Dedifferentiated amniotic fluid mesenchymal stem cell (primary cell): ENCODE measurements around the gene APOC3.

Source experiments
- DNase-seq: peaks from one replicate; pipeline ENCODE4 v3.0.0-alpha.2; 2016; ENCODE audit errors: extremely low spot score

The APOC3 gene

DNA sequence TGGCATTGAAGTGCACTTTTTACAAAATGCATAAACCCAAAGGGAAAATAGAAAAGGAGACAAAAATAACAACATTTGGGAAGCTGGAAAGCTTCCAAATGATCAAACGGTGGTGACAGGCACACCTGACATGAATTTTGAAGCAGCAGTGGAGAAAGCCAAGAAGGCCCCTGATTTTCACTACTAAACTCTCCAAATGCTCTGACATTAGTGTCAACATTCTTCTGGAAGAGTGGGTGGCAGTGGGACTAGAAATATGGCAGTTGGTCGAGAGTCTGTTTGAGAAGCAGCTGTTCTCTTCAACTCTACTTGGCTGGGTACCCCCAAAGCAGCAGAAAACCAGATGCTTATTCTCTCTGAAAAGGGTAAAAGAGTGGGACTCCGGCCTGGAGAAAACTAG lies 25.7 kb upstream of the APOC3 start:
- no peak for DNase-seq

DNA sequence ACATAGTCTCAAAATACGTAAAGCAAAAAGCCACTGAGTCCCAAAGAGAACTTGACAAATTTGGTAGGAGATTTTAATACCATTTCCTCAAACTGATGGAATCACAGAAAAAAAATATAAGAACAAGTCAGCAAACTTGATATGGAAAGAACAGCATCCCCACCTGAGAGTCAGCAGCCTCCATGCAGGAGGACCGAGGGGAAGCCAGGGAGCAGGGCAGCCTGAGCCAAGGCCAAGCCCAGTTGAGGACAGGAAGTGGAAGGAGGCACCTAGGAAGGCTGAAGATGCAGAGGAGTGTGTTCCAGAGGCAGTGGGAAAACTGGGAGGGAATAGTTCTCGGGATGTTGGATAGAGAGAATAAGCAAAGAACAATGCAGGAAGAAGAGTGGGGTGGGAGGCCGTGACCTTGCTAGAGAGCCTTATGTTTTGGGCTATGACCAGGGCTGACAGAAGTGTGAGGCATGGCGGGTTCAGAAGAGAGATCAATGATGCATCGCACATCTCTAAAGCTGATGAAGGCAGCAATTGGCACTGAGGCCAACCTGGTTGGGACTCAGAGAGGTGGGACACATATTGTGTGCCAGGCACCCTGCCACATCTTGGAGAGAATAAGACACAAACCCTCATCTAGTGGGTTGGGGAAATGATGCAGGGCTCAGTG lies 22.0 kb upstream of the APOC3 start:
- DNase-seq: no peak

DNA sequence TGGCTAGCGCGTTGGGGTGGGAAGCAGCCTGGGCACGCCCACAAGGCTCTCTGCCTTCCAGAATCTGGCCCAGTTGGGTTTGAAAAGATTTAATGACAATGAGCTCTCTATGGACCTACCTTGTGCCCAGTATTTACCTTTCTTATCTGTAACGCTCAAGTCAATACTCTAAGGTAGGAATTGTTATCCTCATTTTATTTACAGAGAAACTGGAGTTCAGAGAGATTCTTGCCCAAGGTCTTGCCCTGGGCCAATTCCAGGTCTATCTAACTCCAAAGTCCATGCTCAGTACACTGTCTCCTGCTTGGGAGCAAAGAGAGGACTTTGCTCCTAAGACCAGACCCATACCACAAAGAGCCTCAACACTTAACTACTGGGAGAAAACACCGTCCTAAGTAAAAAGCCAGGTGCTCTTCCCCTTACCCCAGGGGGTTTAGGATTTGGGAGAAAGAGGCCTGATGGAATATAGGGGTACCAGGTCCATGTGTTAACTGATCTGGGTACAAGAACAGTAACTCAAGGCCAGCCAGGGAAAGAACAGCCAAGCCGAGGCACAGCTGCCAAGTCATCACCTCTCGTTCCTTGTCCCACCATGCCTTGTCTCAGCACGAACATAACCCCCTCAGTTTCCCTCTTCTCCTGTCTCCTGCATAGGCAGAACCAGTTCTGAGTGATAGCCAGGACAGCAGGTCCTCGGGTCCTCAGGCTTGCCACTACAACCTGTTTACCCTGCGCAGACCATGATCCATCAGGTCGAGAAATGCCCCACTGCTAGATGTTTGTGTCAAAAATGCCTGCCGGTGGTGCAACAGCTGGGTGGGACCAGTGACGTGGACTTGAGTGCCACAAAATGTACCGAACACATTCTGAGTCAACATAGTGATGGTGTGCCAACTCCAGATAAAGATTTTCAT lies 21.2 kb upstream of the APOC3 start:
- DNase-seq: no peak

DNA sequence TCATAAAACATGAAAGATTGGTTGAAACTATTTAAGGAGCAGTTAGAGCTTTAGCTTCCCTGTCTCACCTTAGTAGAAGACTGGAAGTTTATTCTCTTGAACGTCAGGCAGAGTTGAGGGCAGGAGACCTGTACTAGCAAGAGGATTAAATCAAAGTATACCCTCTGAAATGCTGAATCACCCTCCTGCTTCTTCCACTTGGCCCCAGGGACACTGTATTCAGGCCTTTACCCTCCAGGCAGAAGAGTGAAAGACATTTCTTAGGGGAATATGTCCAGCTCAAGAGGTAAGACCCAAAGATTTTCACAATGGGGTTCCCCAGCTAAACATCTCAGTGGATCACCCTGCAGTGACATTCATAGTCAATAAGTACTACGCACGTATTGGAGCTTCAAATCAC lies 18.5 kb upstream of the APOC3 start:
- no peak for DNase-seq

DNA sequence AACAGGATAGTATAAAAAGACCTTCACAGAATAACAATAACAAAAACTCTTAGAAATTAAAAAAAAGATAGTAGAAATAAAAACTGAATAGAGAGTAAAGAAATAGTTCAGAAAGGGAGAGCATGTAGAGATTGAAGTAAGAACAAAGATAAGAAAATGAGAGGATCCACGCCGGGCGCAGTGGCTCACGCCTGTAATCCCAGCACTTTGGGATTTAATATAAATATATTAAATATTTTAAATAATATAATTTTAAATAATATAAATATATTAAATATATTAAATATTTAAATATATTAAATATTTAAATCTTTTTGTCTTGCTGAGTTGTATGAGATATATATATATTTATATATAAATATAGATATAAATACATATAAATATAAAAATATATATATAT lies 17.6 kb upstream of the APOC3 start:
- DNase-seq: no peak

DNA sequence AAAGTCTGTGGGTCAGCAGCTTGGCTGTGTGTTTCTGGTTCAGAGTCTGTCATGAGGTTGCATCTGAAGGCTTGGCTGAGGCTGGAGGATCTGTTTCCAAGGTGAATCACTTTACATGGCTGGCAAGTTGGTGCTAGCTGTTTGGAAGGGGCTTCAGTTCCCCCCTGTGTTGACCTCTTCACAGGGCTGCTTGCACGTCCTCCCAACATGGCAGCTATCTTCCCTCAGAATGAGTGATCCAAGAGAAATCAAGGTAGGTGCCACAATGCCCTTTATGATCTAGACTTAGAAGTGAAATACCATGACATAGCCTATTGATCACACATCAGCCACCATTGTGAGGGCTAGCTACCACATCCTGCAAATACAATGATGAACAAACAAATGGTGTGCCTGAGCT lies 16.5 kb upstream of the APOC3 start:
- no peak for DNase-seq

DNA sequence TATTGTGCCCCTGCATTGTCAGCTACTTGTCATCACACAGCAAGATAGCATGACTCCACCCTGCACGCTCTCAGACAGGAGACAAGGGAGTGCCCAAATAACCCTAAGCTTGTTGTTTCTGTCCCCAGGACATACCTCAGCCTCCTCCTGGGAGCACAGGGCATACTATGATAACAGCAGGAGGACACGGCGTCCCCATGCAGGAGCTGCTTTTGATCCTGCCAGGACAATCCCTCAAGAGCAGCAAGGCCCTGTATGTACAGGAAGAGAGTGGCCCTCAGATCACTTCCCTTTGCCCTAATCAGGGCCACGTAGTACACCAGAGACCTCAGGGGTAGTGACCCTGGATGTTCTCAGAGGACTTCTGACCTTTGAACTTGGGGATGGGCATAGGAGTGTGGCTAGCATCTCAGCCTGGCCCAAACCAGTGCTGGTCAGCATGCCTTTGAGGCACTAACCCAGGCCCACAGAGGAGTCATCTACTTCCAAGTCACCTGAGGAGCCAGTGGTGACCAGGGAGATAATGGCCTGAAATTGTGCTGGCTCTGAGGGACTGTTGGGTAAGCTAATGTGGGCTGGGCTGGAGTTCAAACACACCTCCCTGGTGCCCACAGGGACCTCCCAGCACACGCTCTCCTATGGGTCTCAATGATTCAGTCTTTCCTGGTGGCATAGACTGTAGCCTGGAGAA lies 15.8 kb upstream of the APOC3 start:
- DNase-seq: no peak

DNA sequence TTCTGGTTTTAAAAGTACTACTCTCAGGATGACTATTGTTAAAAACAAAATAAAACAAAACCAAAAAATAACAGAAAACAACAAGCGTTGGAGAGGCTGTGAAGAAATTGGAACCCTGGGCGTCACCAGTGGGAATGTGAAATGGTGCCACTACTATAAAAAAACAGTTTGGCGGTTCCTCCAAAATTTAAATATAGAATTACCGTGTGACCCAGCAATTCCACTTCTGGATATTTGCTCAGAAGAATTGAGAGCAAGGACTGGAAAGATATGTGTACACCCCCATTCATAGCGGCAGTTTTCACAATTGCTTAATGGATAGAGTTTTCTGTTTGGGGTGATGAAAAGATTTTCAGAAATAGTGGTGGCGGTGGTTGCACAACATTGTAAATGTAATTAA lies 15.2 kb upstream of the APOC3 start:
- no peak for DNase-seq

DNA sequence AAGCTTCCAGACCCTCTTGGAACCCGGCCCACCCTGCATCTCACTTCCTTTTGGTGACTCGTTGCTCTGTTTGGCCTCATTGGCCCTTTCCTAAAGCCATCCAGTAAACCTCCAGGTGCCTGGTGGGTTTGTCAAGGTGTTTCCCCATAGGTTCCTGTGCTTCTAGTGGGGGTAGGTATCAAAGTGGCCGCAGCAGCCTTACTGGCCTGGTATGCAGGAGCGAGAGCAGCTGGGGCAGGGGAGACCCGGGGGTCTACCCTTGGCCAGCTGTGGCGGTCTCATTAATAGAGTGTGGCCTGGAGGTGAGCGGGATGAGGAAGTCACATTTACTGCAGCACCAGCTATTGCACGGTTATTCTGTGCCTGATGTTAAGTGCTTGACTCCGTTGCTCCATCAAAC lies 10.7 kb upstream of the APOC3 start:
- DNase-seq: no peak

DNA sequence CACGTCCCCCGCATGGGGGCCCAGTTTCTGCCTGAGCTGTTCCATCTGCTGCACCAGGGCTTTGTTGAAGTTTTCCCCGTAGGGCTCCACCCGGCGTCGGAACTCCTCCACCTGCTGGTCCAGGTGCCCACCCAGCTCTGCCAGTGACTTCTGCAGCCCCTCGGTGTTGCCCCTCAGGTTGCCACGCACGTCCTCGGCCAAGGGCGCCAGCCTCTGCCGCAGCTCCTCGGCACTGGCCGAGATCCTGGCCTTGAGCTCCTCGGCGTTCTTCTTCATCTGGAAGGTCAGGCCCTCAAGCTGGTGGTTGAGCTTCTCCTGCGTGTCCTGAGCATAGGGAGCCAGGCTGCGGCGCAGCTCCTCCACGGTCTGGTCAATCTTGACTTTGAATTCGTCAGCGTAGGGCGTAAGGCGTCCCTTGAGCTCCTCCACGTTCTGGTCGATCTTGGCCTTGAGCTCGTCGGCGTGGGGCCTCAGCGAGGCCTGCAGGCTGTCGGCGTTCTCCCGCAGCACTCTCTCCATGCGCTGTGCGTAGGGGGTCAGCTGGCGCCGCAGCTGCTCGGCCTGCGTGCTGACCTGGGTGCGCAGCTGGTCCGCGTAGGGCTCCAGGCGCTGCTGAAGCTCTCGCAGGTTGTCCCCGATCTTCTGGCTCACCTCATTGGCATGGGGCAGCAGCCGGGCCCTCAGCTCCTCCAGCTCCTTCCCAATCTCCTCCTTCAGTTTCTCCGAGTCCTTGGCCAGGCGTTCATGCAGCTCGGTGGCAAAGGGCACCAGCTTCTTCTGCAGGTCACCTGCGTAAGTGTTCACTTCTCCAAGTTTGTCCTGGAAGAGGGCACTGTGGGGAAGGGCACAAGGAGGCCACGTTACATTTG lies 8.4 kb upstream of the APOC3 start:
- DNase-seq: no peak

DNA sequence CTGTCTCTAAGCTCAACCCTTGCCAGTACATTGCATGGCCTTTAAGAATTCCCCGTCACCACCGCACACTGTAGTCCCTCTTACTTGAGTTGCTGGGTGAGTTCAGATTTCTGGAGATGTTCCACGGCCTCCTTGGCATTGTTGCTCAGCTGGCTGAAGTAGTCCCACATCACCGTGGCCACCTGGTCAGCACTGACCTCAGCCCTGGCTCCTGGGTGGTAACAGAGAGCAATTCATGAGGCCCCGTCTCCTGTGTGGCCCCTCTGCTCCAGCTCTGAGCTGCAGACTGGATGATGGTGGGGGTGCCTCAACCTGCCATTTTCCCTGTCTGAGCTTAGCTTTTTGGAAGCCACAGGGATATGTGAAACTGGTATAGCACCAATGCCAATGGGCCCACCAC lies 7.1 kb upstream of the APOC3 start:
- no peak for DNase-seq

DNA sequence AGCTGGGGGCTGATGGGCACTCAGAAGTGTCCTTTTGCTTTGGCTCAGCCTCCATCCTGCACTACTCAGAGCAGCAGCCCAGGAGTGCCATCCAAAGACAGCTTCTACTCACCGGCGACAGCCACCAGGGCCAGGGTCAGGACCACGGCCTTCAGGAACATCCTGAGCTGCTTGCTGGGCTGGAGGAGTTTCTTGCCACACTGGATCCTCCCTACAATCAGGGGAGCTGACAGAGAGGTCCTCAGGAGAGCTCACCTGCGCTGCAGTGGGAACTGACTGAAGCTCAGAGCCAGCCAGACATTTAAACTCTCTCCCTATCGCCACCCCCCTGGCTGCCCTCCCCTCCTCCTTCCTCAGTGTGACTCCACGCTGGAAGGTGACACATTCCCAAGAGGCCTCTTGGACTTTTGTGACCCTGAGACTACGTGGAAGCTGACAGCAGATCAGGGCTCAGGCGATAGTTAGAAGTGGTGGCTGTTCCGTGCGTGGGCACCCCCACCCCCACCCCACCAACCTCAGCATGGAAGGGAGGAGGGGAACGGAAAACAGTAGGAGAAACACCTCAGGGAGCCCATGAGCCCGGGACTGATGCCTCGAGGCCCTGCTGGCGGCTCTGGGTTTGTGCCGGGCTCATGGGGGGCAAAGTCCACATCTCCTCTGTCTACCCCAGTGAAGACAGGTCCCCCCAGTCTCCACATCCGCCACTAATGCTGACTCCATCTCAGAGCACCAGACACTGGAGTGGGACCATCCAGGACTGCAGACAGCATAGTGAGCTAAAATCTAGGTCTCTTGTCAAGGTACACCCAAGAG lies 6.5 kb upstream of the APOC3 start, which contains the start of gene APOA4:
APOA4 (minus strand) TSS at position 274 of the 813 bp plus-strand sequence; CDS start at position 161, 113 bp downstream.
- no peak for DNase-seq

DNA sequence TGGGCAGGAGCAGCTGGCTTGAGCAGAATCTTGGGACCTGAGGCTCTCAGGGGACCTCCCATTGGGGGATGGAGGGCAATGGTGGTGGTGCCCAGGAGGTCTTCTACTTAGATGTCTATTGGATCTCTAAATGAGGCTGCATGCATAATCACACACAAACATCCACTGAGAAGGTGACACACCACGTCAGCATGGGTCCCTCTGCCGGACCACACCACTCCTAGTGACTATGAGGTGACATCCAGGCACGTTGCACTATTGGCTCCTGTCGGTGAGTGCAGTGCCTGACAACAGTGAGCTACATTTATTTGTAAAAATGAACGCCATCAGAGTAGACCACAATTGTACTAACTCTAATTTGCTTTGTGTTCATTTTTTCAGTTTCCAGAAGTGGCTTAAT lies 4.3 kb upstream of the APOC3 start:
- no peak for DNase-seq

DNA sequence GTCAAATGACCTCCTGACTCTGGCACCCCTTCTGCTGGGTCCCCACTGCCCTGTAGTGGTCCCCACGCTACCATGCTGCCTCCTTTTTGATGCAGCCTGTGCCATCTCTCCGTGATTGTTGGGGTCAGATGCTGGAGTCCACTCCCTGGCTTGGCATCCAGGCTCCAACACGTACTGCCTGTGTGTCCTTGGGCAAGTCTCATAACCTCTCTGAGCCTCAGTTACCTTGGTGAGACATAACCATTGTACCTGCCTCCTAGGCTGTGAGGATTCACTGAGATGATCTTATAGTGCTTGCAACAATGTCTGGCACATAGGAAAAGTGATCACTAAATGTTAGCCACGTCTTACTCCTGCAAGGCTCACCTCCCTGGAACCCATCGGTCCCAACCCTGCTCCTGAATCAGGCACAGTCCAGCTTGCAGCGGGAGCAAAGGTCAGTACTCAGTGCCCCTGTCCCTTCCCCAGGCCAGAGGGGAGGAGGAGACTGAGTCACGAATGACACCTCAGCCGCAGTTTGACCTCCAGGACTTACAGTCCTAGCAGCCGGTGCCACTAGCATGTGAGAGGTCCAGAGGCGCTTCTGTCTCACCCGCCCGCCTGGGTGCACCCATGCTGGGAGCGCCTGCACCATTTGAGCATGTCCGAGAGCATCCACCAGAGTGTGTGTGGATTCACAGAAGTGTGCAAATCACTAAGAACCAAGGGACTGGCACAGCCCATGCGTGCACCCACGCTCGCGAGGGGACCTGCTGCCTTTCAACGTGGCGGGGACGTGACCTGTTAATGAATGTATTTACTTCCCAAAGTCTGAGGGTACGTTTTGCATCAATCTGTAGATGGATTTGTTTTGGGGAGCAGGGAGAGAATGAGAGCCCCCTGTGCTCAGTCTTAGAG lies 3.6 kb upstream of the APOC3 start:
- DNase-seq: no peak

DNA sequence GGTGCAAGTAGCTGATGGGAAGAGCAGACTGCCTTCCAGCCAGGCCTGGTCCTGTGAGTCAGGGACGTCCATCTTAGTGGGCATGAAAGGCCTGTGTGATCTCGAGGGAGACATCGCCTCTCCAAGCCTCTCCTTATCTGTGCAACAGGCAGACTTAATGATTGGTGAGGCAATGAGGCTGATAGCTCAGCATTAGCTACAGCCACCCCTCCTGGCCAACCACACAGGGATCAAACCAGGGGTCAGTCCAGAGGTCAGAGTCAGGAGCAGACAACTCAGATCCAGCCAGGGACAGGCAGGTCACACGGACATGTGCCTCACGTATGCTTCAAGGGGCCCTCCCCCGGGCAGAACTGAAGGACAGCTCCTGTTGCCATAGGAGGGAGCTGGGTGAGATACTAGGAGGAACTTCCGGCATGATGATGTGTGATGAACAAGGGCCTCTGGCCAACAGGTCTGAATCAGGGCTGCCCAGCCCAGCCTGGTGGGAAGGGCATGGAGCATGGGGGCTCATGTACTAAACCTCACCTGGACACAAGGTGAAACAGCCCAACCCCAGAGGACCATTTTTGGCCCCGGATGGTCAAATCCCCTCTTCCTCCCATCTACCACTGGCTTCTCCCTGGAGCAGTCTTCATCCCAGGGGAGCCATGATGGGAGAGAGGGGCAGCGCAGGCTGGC lies 2.8 kb upstream of the APOC3 start:
- no peak for DNase-seq

DNA sequence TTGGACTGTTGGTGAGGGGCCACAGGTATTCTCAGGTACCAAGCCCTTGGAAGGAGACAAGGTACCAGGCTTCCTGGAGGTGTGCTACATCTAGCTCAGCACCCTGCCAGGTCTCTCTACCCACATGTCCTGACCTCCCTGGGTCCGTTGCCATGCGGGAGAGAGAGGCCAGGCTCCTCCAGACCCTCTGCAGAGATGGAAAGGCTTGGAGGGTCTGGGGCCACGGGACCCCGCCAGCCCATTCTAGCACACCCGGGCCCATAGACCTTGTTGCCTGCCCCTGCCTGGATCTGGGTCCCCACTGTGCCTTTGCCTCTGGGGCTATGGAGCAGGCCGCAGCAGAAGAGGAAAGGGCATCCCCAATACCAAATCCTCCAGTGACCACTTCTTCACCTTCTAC lies 2.2 kb upstream of the APOC3 start:
- no peak for DNase-seq

DNA sequence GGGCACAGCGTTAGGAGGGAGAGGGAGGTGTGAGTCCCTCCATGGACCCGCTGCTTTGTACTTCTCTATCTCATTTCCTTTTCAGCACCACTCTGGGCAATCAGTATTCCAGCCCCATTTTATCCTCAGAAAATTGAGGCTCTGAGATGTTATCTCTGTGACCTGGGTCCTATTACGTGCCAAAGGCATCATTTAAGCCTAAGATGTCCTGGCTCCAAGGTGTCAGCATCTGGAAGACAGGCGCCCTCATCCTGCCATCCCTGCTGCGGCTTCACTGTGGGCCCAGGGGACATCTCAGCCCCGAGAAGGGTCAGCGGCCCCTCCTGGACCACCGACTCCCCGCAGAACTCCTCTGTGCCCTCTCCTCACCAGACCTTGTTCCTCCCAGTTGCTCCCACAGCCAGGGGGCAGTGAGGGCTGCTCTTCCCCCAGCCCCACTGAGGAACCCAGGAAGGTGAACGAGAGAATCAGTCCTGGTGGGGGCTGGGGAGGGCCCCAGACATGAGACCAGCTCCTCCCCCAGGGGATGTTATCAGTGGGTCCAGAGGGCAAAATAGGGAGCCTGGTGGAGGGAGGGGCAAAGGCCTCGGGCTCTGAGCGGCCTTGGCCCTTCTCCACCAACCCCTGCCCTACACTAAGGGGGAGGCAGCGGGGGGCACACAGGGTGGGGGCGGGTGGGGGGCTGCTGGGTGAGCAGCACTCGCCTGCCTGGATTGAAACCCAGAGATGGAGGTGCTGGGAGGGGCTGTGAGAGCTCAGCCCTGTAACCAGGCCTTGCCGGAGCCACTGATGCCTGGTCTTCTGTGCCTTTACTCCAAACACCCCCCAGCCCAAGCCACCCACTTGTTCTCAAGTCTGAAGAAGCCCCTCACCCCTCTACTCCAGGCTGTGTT lies 829 bp upstream of the APOC3 start:
- DNase-seq: no peak
